Neuronal stem cell (in vitro differentiated cells): ENCODE results near the gene HYLS1.

Experiments used
- DNase-seq: peaks from one replicate; pipeline ENCODE4 v3.0.0-alpha.2; 2013; ENCODE audit warnings: low spot score
- H2AFZ ChIP-seq: one replicate; pipeline ENCODE4 v1.6.1; 2013; ENCODE audit warnings: mild to moderate bottlenecking, low read length, inconsistent platforms
- H2AK5ac ChIP-seq: 2 replicates; pipeline ENCODE4 v1.6.1; 2013; ENCODE audit warnings: low read depth, mild to moderate bottlenecking, inconsistent platforms, low read length, moderate library complexity, mixed read lengths
- H2BK120ac ChIP-seq: 2 replicates; pipeline ENCODE4 v1.6.1; 2013; ENCODE audit warnings: low read depth, mild to moderate bottlenecking, inconsistent platforms, low read length, moderate library complexity, mixed read lengths
- H2BK12ac ChIP-seq: one replicate; pipeline ENCODE4 v1.6.1; 2013; ENCODE audit warnings: low read length, inconsistent platforms
- H2BK15ac ChIP-seq: 2 replicates; pipeline ENCODE4 v1.6.1; 2013; ENCODE audit warnings: mild to moderate bottlenecking, low read length, inconsistent platforms, mixed read lengths
- H2BK5ac ChIP-seq: one replicate; pipeline ENCODE4 v1.6.1; 2013; ENCODE audit warnings: inconsistent platforms, mild to moderate bottlenecking, low read length, moderate library complexity
- H3K14ac ChIP-seq: one replicate; pipeline ENCODE4 v1.6.1; 2013; ENCODE audit warnings: low read length, inconsistent platforms
- H3K18ac ChIP-seq: 2 replicates; pipeline ENCODE4 v1.6.1; 2013; ENCODE audit warnings: low read length, inconsistent platforms
- H3K23ac ChIP-seq: 2 replicates; pipeline ENCODE4 v1.6.1; 2013; ENCODE audit warnings: low read depth, mild to moderate bottlenecking, mixed read lengths, low read length, inconsistent platforms; ENCODE audit not compliant: poor library complexity
- H3K27ac ChIP-seq: replicated peaks from 3 replicates; pipeline ENCODE4 v1.5.1; 2013; ENCODE audit warnings: low read length, inconsistent platforms
- H3K27me3 ChIP-seq, 3 experiments: 2 replicates each; pipeline ENCODE4 v1.6.1; 2013; ENCODE audit warnings: low read length in 3 of 3, mild to moderate bottlenecking in 2 of 3, inconsistent platforms in 1 of 3, low read depth in 1 of 3, mixed read lengths in 1 of 3, moderate library complexity in 1 of 3; ENCODE audit not compliant: control insufficient read depth in 3 of 3, insufficient read depth in 3 of 3
- H3K36me3 ChIP-seq, 2 donors: replicated peaks in 1 of 2; 2 replicates each; pipeline ENCODE4 v1.6.1; 2013; ENCODE audit warnings: low read length in 2 of 2; ENCODE audit not compliant: control insufficient read depth in 2 of 2, insufficient read depth in 2 of 2
- H3K4ac ChIP-seq: 2 replicates; pipeline ENCODE4 v1.6.1; 2013; ENCODE audit warnings: inconsistent platforms, mild to moderate bottlenecking, low read length, moderate library complexity
- H3K4me1 ChIP-seq, 2 donors: 1 replicate in 1 of 2; 2 replicates in 1 of 2; pipeline ENCODE4 v1.6.1; 2013; ENCODE audit warnings: low read length in 2 of 2, low read depth in 1 of 2; ENCODE audit not compliant: control insufficient read depth in 2 of 2, insufficient read depth in 1 of 2
- H3K4me2 ChIP-seq: one replicate; pipeline ENCODE4 v1.6.1; 2013; ENCODE audit warnings: mild to moderate bottlenecking, low read length, inconsistent platforms; ENCODE audit not compliant: insufficient read depth, poor library complexity, severe bottlenecking
- H3K4me3 ChIP-seq, 2 donors: 2 replicates each; pipeline ENCODE4 v1.5.1; 2013; ENCODE audit warnings: low read length in 2 of 2, mild to moderate bottlenecking in 2 of 2, inconsistent platforms in 1 of 2, moderate library complexity in 1 of 2
- H3K79me1 ChIP-seq: one replicate; pipeline ENCODE4 v1.6.1; 2013; ENCODE audit warnings: low read depth, mild to moderate bottlenecking, inconsistent platforms, low read length, moderate library complexity
- H3K9ac ChIP-seq: one replicate; pipeline ENCODE4 v1.6.1; 2013; ENCODE audit warnings: mild to moderate bottlenecking, low read depth, low read length, inconsistent platforms; ENCODE audit not compliant: poor library complexity
- H3K9me3 ChIP-seq, 2 donors: replicated peaks in 1 of 2; 2 replicates each; pipeline versions ENCODE3 to v1.6.1; 2013; ENCODE audit warnings: low read length in 2 of 2, mild to moderate bottlenecking in 2 of 2, inconsistent platforms in 1 of 2, low read depth in 1 of 2, mixed read lengths in 1 of 2, moderate library complexity in 1 of 2; ENCODE audit not compliant: control insufficient read depth in 2 of 2, insufficient read depth in 1 of 2
- H4K8ac ChIP-seq: one replicate; pipeline ENCODE4 v1.6.1; 2013; ENCODE audit warnings: low read depth, mild to moderate bottlenecking, inconsistent platforms, low read length, moderate library complexity
- H4K91ac ChIP-seq: one replicate; pipeline ENCODE4 v1.6.1; 2013; ENCODE audit warnings: low read length, low read depth, mild to moderate bottlenecking, inconsistent platforms; ENCODE audit not compliant: poor library complexity
- WGBS, 2 donors: extraction: QIAGEN DNeasy Blood & Tissue Kit; methylation state at CpG; one replicate each; pipeline ENCODE4 v1.1.7; 2013; ENCODE audit warnings: missing lambda C conversion rate in 2 of 2, mixed read lengths in 1 of 2; ENCODE audit not compliant: insufficient read length in 2 of 2, insufficient replicate concordance in 1 of 2; ENCODE audit errors: extremely low coverage in 2 of 2; 5-methylcytosine and 5-hydroxymethylcytosine counted together

HYLS1 gene

DNA sequence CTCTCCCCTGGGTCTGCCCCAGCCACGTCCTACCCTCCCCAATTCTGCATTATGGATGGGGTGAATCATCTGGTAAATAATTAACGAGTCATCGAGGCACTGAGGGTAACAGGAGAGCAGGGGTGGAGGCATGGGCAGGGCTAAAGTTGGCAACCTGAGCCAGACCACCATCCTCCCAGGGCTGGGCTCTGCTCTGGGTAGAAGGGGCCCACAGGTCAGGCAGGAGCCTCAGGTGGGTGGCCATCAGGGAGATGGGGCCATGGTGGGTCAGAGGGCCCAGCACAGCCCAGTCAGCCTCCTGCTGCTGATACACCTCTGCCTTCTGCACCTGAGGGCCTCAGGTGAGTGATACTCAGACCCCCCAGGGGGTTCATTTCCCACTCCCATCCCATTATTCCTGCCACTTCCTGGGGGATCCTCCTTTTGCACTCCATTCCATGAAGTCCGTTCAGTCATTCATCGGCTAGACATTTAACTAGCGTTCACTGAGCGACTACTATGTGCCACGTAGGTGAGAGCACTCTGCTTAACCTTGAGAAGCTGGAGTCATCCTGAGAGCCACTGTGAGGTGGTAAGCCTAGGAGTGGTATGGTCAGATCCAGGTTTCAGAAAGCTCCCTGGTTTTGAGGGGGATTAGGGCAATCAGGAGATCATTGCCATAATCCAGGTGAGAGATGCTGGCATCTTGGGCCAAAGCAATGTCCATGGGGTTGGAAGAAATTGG, 58.5 kb downstream of the HYLS1 start, which contains the start of gene VSIG10L2:
Gene VSIG10L2, plus strand, starts transcription at position 248 of the 724 bp plus-strand sequence. Its CDS starts 12 bp downstream, at position 260.
- Histone ChIP-seq H2BK15ac (no peak within 1 kb of the TSS), H3K79me1 (no peaks in the 10 kb centered on the region)
- WGBS, 2 donors, result no CpG with 5 or more reads among the region's 8 CpGs

GRCh38 chr11:125946712-125947418, 59.4 kb downstream of the HYLS1 start:
- Histone ChIP-seq H3K4me2 (no peak overlapping the region), H3K4me1 (peaks cover 3 to 5% of the 10 kb centered on the region in 2 donors), H2BK120ac (no peak overlapping the region), H3K79me1 (no peaks in the 10 kb centered on the region), H3K9ac (no peak overlapping the region), H2BK15ac (no peak overlapping the region), H4K8ac (no peak overlapping the region), H2BK5ac (no peak overlapping the region), H2BK12ac (no peak overlapping the region), H2AFZ (no peak overlapping the region), H3K4me3 (no peak overlapping the region), H3K9me3 (no peaks in the 10 kb centered on the region), H2AK5ac (no peak overlapping the region), H3K36me3 (no peaks in the 10 kb centered on the region), H3K4ac (no peak overlapping the region), H4K91ac (no peak overlapping the region), H3K23ac (no peak overlapping the region), H3K27ac (no peak overlapping the region), H3K27me3 (no peaks in the 10 kb centered on the region), H3K14ac (no peak overlapping the region), H3K18ac (no peak overlapping the region)
- WGBS, 2 donors, result no CpG with 5 or more reads among the region's 14 CpGs
- DNase-seq, result no peak

More for the DNA sequence above, 58.5 kb downstream of the HYLS1 start, which contains the start of gene VSIG10L2:
- Histone ChIP-seq H3K4me3 (no peak within 1 kb of the TSS), H2BK120ac (no peak within 1 kb of the TSS), H3K36me3 (no peaks in the 10 kb centered on the region), H3K18ac (no peak within 1 kb of the TSS), H2BK12ac (no peak within 1 kb of the TSS), H2AK5ac (no peak within 1 kb of the TSS), H3K4me2 (no peak within 1 kb of the TSS), H3K14ac (no peak within 1 kb of the TSS), H2AFZ (no peak within 1 kb of the TSS), H3K27me3 (peaks cover 0 to 4% (median 0%) of the 10 kb centered on the region in 3 experiments), H3K23ac (no peak within 1 kb of the TSS), H3K9ac (peak within 1 kb of the TSS; percentile 4), H3K9me3 (no peaks in the 10 kb centered on the region), H3K4me1 (peaks cover 0 to 3% of the 10 kb centered on the region in 2 donors), H3K4ac (no peak within 1 kb of the TSS), H4K8ac (no peak within 1 kb of the TSS), H3K27ac (no peak within 1 kb of the TSS), H2BK5ac (no peak within 1 kb of the TSS), H4K91ac (no peak within 1 kb of the TSS)
- DNase-seq, result no peak

DNA sequence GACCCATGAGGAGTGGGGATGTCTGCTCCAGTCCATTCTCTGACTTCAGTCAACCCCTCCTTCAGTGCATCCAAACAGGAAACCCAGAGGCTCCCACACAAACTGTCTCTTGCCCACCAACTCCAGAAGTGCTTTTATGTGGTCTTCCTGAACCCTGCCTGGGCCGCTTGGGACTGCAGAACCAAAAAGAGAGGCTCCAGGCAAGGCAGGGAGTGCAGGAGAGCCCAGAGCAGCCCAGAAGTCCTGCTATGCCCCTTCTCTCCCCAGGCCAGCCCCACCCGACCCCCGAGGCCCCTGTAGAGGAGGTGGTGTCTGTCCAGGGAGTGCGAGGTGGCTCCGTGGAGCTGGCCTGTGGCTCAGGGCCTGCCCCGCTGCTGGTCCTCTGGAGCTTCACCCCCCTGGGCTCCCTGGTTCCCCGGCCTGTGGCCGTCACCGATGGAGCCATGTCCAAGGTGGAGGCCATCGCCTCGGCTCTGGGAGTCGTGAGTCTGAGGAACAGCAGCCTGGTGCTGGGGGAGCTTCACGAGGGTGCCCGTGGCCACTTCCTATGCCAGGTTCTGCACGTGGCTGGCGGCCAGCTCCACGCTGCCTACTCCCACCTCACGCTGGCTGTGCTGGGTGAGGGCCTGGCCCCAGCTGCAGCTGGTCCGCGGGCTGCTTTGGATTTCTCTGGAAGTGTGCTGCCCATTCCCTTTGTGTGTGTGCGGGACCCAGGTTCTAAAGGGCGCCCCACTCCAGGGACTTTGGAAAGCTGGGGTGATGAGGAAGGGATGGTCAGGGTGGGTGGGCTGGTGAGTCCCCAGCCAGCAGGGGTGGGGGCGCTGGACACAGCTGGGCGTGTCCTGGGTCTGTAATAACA, 60.2 kb downstream of the HYLS1 start:
- H3K4me2 ChIP-seq, result no peak overlapping the region
- H3K18ac ChIP-seq, result peak overlapping the region; percentile 25
- H4K8ac ChIP-seq, result no peak overlapping the region
- no peak overlapping the region for H3K27ac ChIP-seq
- no peak overlapping the region for H2BK12ac ChIP-seq
- peaks cover 0 to 7% of the 10 kb centered on the region in 2 donors for H3K4me1 ChIP-seq
- H3K79me1 ChIP-seq, result no peaks in the 10 kb centered on the region
- no peaks in the 10 kb centered on the region for H3K27me3 ChIP-seq
- no peaks in the 10 kb centered on the region for H3K9me3 ChIP-seq
- no peak overlapping the region for H2BK15ac ChIP-seq
- H4K91ac ChIP-seq, result no peak overlapping the region
- no peak overlapping the region for H3K9ac ChIP-seq
- no CpG with 5 or more reads among the region's 24 CpGs for WGBS, 2 donors
- no peaks in the 10 kb centered on the region for H3K36me3 ChIP-seq
- H3K14ac ChIP-seq, result peak overlapping the region; percentile 42
- no peak overlapping the region for H3K4ac ChIP-seq
- no peak overlapping the region for H2AFZ ChIP-seq
- no peak overlapping the region for H2AK5ac ChIP-seq
- no peak for DNase-seq
- no peak overlapping the region for H2BK120ac ChIP-seq
- no peak overlapping the region for H3K23ac ChIP-seq
- H2BK5ac ChIP-seq, result no peak overlapping the region
- no peak overlapping the region for H3K4me3 ChIP-seq
